Cardiac muscle cell (in vitro differentiated cells and primary cell): ENCODE data around the gene CPXM2. TPM values are rescaled to one million over a fixed set of nuclear protein-coding genes. Genes with fewer than 3 reads are reported as not detected.

Experiments used
- DNase-seq, 2 donors: peaks; one replicate each; pipeline versions ENCODE4 v3.0.0 to v3.0.0-alpha.2; 2010 to 2017; ENCODE audit warnings: low read depth in 1 of 2, low spot score in 1 of 2
- H3K27ac ChIP-seq: fragments of 200-600 bp; sonication (generic); 2 replicates; pipeline ENCODE4 v1.5.1; 2016
- H3K27me3 ChIP-seq: fragments of 200-600 bp; sonication (generic); 2 replicates; pipeline ENCODE4 v1.6.0; 2016; ENCODE audit warnings: control low read depth
- H3K36me3 ChIP-seq: fragments of 200-600 bp; sonication (generic); 2 replicates; pipeline ENCODE4 v1.5.1; 2016; ENCODE audit warnings: control low read depth
- H3K4me1 ChIP-seq: fragments of 200-600 bp; sonication (generic); 2 replicates; pipeline ENCODE4 v1.8.1; 2017; ENCODE audit warnings: low read depth, mild to moderate bottlenecking, mixed run types
- H3K4me3 ChIP-seq: fragments of 200-600 bp; sonication (generic); 2 replicates; pipeline ENCODE4 v1.5.1; 2016; ENCODE audit warnings: mild to moderate bottlenecking
- H3K9me3 ChIP-seq: fragments of 200-600 bp; sonication (generic); 2 replicates; pipeline ENCODE4 v1.5.1; 2017; ENCODE audit warnings: low read depth, mild to moderate bottlenecking, control low read depth
- CTCF ChIP-seq: IDR thresholded peaks from 2 replicates; pipeline ENCODE4 v1.5.1; 2012; ENCODE audit warnings: low read depth, mild to moderate bottlenecking, low read length
- polyA plus RNA-seq: library from polyadenylated mRNA; unstranded; fragments of >200 nt; fragmentation: Nextera tagmentation; extraction: Ambion mirVana; gene quantifications from 2 replicates; pipeline ENCODE4 v1.2.1, GENCODE V29; 2016
- total RNA-seq: library from RNA; depleted of rRNA; stranded (reverse); fragments of >200 nt; gene quantifications from 2 replicates; pipeline ENCODE4 v1.2.3, GENCODE V29; 2016

Gene CPXM2
- total and polyA plus RNA-seq, 2 experiments from 2014 or later = 0.39 to 1.3 TPM

GRCh38 chr10:123883673-123884320 lies 7.8 kb downstream of the CPXM2 start:
- H3K27ac ChIP-seq = no peak overlapping the region
- no peak for TF ChIP-seq CTCF
- DNase-seq = no peak
- H3K4me1 ChIP-seq = no peaks in the 10 kb centered on the region
- no peaks in the 10 kb centered on the region for H3K9me3 ChIP-seq
- H3K36me3 ChIP-seq = no peaks in the 10 kb centered on the region
- peaks cover 11% of the 10 kb centered on the region for H3K27me3 ChIP-seq
- H3K4me3 ChIP-seq = no peak overlapping the region

GRCh38 chr10:123882681-123883445 lies 8.7 kb downstream of the CPXM2 start:
- Histone ChIP-seq H3K4me1 (no peaks in the 10 kb centered on the region), H3K27me3 (peaks cover 2% of the 10 kb centered on the region), H3K9me3 (no peaks in the 10 kb centered on the region), H3K27ac (no peak overlapping the region), H3K4me3 (no peak overlapping the region), H3K36me3 (no peaks in the 10 kb centered on the region)
- no peak for TF ChIP-seq CTCF
- no peak for DNase-seq

- H3K27ac ChIP-seq = no peak overlapping the region
- H3K4me3 ChIP-seq = no peak overlapping the region
- no peaks in the 10 kb centered on the region for H3K27me3 ChIP-seq
- no peak for TF ChIP-seq CTCF
- no peaks in the 10 kb centered on the region for H3K36me3 ChIP-seq
- H3K4me1 ChIP-seq = no peaks in the 10 kb centered on the region
- no peak for DNase-seq
- H3K9me3 ChIP-seq = no peaks in the 10 kb centered on the region
Observed at GRCh38 chr10:123882177-123882576, 9.4 kb downstream of the CPXM2 start.

- H3K36me3 ChIP-seq = no peaks in the 10 kb centered on the region
- no peak for DNase-seq
- no peaks in the 10 kb centered on the region for H3K9me3 ChIP-seq
- no peak overlapping the region for H3K4me3 ChIP-seq
- H3K27me3 ChIP-seq = no peaks in the 10 kb centered on the region
- TF ChIP-seq CTCF = no peak
- no peaks in the 10 kb centered on the region for H3K4me1 ChIP-seq
- no peak overlapping the region for H3K27ac ChIP-seq
Observed at GRCh38 chr10:123879606-123880257, 11.9 kb downstream of the CPXM2 start.

DNA sequence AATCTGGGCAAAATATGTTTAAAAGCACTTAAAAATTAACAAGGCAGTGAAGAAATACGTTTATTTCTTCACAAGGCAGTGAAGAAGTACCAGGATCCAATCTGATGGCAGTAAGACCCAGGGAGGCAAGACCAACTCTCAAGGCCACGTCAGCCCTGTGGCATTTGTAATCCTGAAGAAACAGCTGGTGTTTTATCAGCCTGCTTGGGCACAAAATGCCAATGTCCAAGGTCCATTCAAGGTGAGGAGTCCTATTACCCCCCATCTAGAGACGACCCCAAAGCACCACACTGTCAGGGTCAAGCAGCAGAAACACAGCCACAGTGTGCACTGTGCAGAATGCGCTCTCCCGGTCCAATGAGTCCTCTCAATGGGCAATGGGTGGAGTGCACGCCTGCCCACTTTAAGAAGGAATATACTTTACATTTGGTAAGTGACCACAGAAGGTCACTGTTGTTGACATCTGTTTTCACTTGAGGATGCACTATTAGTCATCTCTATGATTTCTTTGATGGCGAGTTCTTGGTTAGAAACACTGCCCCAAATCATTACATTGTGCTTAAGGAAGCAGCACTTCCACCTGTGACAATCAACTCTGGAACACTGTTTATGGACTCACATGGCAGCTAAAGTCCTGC lies 12.8 kb downstream of the CPXM2 start:
- no peaks in the 10 kb centered on the region for H3K36me3 ChIP-seq
- H3K27me3 ChIP-seq = no peaks in the 10 kb centered on the region
- no peak overlapping the region for H3K4me3 ChIP-seq
- H3K4me1 ChIP-seq = no peaks in the 10 kb centered on the region
- no peak for DNase-seq
- H3K9me3 ChIP-seq = no peaks in the 10 kb centered on the region
- TF ChIP-seq CTCF = no peak
- H3K27ac ChIP-seq = no peak overlapping the region
